Measurements from ENCODE around the gene DOCK9.

Gene DOCK9

DNA sequence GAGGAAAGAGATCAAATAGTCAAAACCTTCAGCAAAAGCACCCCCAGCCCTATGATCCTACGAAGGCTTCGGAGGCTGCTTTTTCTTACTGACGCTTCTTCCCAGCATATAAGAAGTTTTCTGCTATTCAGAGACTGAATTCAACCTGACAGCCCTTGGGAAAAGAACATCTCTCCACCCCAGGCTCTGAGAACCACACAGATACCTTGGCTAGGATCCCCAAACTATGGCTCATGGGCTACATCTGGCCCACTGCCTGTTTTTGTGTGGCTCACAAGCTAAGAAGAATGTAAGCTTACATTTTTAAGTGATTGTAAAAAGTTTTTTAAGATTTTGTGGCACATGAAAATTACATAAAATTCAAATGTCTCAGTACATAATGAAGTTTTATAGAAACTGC lies 228.4 kb downstream of the DOCK9 start:
- DNase-seq (ENCODE audit: low read depth), result peak; percentile 57
- TF ChIP-seq, protein P1, sequence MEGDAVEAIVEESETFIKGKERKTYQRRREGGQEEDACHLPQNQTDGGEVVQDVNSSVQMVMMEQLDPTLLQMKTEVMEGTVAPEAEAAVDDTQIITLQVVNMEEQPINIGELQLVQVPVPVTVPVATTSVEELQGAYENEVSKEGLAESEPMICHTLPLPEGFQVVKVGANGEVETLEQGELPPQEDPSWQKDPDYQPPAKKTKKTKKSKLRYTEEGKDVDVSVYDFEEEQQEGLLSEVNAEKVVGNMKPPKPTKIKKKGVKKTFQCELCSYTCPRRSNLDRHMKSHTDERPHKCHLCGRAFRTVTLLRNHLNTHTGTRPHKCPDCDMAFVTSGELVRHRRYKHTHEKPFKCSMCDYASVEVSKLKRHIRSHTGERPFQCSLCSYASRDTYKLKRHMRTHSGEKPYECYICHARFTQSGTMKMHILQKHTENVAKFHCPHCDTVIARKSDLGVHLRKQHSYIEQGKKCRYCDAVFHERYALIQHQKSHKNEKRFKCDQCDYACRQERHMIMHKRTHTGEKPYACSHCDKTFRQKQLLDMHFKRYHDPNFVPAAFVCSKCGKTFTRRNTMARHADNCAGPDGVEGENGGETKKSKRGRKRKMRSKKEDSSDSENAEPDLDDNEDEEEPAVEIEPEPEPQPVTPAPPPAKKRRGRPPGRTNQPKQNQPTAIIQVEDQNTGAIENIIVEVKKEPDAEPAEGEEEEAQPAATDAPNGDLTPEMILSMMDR (conservative IDR thresholded peaks at IDR 0.05; ENCODE audit: low read depth, low read length), result no peak
- no peak overlapping the region for H3K4me3 ChIP-seq (ENCODE audit: low read depth, low read length)

- no peak overlapping the region for H3K4me3 ChIP-seq (ENCODE audit: low read depth, low read length)
- TF ChIP-seq, protein P1 (conservative IDR thresholded peaks at IDR 0.05; ENCODE audit: low read depth, low read length), result no peak
- peak; percentile 34 for DNase-seq (ENCODE audit: low read depth)
Measured at GRCh38 chr13:98746968-98747367, 230.9 kb downstream of the DOCK9 start.
